Hepatocyte (in vitro differentiated cells): ENCODE data around the gene FRMD3. TPM values are rescaled to one million over a fixed set of nuclear protein-coding genes. Genes with fewer than 3 reads are reported as not detected.
A peak's percentile ranks its signal among the peaks of the same experiment; 100 is the strongest.

Experiments used
- DNase-seq: peaks from one replicate; pipeline ENCODE4 v3.0.0-alpha.2; 2016; ENCODE audit warnings: low spot score
- H2AFZ ChIP-seq: fragments of 200-600 bp; sonication (generic); 2 replicates; pipeline ENCODE4 v1.6.0; 2016; ENCODE audit warnings: antibody characterized with exemption, mild to moderate bottlenecking
- H3K27ac ChIP-seq: fragments of 200-600 bp; sonication (generic); 2 replicates; pipeline ENCODE4 v1.5.1; 2016; ENCODE audit warnings: mild to moderate bottlenecking
- H3K27me3 ChIP-seq: fragments of 200-600 bp; sonication (generic); 2 replicates; pipeline ENCODE4 v1.6.1; 2016
- H3K36me3 ChIP-seq: fragments of 200-600 bp; sonication (generic); replicated peaks from 2 replicates; pipeline ENCODE4 v1.5.1; 2016; ENCODE audit warnings: low read depth; ENCODE audit not compliant: insufficient read depth
- H3K4me1 ChIP-seq: fragments of 200-600 bp; sonication (generic); 2 replicates; pipeline ENCODE4 v1.5.1; 2016; ENCODE audit warnings: mild to moderate bottlenecking, moderate library complexity; ENCODE audit not compliant: insufficient read depth
- H3K4me2 ChIP-seq: fragments of 200-600 bp; sonication (generic); 2 replicates; pipeline ENCODE4 v1.6.0; 2016
- H3K4me3 ChIP-seq: fragments of 200-600 bp; sonication (generic); 2 replicates; pipeline ENCODE4 v1.5.1; 2016; ENCODE audit warnings: mild to moderate bottlenecking
- H3K79me2 ChIP-seq: fragments of 200-600 bp; sonication (generic); 2 replicates; pipeline ENCODE4 v1.6.0; 2017; ENCODE audit warnings: mild to moderate bottlenecking
- H3K9me2 ChIP-seq: fragments of 200-600 bp; sonication (generic); replicated peaks from 2 replicates; pipeline ENCODE4 v1.6.0; 2017; ENCODE audit warnings: mild to moderate bottlenecking; ENCODE audit not compliant: insufficient read depth
- H3K9me3 ChIP-seq: fragments of 200-600 bp; sonication (generic); 2 replicates; pipeline ENCODE4 v1.5.1; 2016; ENCODE audit warnings: low read depth, mild to moderate bottlenecking
- H4K20me1 ChIP-seq: fragments of 200-600 bp; sonication (generic); 2 replicates; pipeline ENCODE4 v1.6.0; 2016; ENCODE audit warnings: mild to moderate bottlenecking; ENCODE audit not compliant: insufficient read depth, poor library complexity, severe bottlenecking
- EZH2 ChIP-seq: fragments of 200-600 bp; sonication (generic); IDR thresholded peaks from 2 replicates; pipeline ENCODE4 v1.6.1; 2016; ENCODE audit warnings: antibody characterized with exemption, mild to moderate bottlenecking, borderline replicate concordance
- EZH2phosphoT487 ChIP-seq: fragments of 200-600 bp; sonication (generic); IDR thresholded peaks from one replicate; pipeline ENCODE4 v1.6.1; 2018; ENCODE audit warnings: antibody characterized with exemption, mild to moderate bottlenecking, low read depth, moderate library complexity; ENCODE audit not compliant: unreplicated experiment, severe bottlenecking
- WGBS: methylation state at CpG from one replicate; pipeline ENCODE4 v1.1.6; 2016; ENCODE audit warnings: low lambda C conversion rate; ENCODE audit errors: missing lambda C conversion rate; 5-methylcytosine and 5-hydroxymethylcytosine counted together
- polyA plus RNA-seq: library from polyadenylated mRNA; unstranded; fragments of >200 nt; fragmentation: Nextera tagmentation; extraction: Ambion mirVana; gene quantifications from 2 replicates; pipeline ENCODE4 v1.2.1, GENCODE V29; 2016
- total RNA-seq: library from RNA; depleted of rRNA; stranded (reverse); fragments of >200 nt; gene quantifications from 2 replicates; pipeline ENCODE4 v1.2.3, GENCODE V29; 2014
- TF ChIP-seq, protein P1 (sequence below): fragments of 200-600 bp; sonication (generic); IDR thresholded peaks from 2 replicates; pipeline ENCODE4 v1.5.1; 2016; ENCODE audit warnings: antibody characterized with exemption, mild to moderate bottlenecking; ENCODE audit not compliant: poor library complexity

The FRMD3 gene
- total and polyA plus RNA-seq, 2 experiments from 2014 or later: 3.9 to 7.0 TPM

DNA sequence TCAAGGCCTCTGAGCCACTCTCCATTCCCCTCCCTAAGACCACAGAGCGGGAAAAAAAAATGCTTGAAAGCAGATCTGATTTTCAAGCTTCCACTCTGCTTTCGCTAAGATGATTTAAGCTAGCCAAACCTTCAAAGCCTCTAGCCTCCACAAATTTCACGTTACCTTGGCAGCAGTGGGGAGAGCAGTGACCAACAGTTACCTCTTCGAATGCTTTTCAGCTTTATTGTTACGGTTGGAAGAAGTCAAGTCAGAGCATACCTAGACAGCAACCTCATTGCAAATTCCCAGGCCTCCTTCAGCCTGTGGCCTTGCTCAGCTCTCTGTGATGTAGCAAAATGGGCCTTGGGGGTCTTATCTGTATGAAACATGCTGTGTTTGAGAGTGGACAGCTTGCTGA, 89.6 kb downstream of the FRMD3 start:
- Histone ChIP-seq H3K9me2 (no peaks in the 10 kb centered on the region), H3K4me1 (no peaks in the 10 kb centered on the region), H3K36me3 (no peaks in the 10 kb centered on the region), H2AFZ (no peak overlapping the region), H3K9me3 (no peaks in the 10 kb centered on the region), H3K27ac (peak overlapping the region; percentile 57), H3K4me3 (no peak overlapping the region), H3K79me2 (no peaks in the 10 kb centered on the region), H3K27me3 (no peaks in the 10 kb centered on the region), H3K4me2 (no peak overlapping the region), H4K20me1 (no peaks in the 10 kb centered on the region)
- WGBS: 93% methylated on average over 5 of the region's 5 CpGs
- TF ChIP-seq EZH2: no peak
- TF ChIP-seq, protein P1, sequence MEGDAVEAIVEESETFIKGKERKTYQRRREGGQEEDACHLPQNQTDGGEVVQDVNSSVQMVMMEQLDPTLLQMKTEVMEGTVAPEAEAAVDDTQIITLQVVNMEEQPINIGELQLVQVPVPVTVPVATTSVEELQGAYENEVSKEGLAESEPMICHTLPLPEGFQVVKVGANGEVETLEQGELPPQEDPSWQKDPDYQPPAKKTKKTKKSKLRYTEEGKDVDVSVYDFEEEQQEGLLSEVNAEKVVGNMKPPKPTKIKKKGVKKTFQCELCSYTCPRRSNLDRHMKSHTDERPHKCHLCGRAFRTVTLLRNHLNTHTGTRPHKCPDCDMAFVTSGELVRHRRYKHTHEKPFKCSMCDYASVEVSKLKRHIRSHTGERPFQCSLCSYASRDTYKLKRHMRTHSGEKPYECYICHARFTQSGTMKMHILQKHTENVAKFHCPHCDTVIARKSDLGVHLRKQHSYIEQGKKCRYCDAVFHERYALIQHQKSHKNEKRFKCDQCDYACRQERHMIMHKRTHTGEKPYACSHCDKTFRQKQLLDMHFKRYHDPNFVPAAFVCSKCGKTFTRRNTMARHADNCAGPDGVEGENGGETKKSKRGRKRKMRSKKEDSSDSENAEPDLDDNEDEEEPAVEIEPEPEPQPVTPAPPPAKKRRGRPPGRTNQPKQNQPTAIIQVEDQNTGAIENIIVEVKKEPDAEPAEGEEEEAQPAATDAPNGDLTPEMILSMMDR: no peak
- no peak for TF ChIP-seq EZH2phosphoT487
- no peak for DNase-seq

DNA sequence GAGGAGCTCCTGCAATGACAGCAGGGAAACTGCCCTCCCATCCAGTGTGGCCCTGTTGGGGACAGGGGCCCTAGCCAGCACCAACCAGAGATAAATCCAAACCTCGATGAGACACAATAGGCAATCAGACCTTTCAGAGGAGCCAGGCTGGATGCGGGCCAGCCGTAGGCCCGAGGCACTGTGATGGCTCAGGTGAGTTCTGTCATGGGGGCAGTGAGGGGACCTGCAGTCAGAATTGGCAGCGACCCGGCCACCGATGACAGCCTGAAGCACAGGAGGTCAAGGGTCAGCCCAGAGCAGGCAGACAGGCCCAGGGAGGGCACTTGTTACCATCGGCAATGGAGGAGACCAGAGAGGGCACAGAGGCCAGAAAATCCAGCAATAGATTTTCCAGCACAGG, 90.8 kb downstream of the FRMD3 start:
- Histone ChIP-seq H3K36me3 (no peaks in the 10 kb centered on the region), H3K79me2 (no peaks in the 10 kb centered on the region), H3K9me3 (no peaks in the 10 kb centered on the region), H3K27ac (no peak overlapping the region), H3K9me2 (no peaks in the 10 kb centered on the region), H3K4me3 (no peak overlapping the region), H3K4me1 (no peaks in the 10 kb centered on the region), H2AFZ (no peak overlapping the region), H3K27me3 (no peaks in the 10 kb centered on the region), H4K20me1 (no peaks in the 10 kb centered on the region), H3K4me2 (no peak overlapping the region)
- DNase-seq: no peak
- TF ChIP-seq EZH2phosphoT487 (no peak), EZH2 (no peak)
- TF ChIP-seq, protein P1: no peak
- 93% methylated on average over 8 of the region's 8 CpGs for WGBS

DNA sequence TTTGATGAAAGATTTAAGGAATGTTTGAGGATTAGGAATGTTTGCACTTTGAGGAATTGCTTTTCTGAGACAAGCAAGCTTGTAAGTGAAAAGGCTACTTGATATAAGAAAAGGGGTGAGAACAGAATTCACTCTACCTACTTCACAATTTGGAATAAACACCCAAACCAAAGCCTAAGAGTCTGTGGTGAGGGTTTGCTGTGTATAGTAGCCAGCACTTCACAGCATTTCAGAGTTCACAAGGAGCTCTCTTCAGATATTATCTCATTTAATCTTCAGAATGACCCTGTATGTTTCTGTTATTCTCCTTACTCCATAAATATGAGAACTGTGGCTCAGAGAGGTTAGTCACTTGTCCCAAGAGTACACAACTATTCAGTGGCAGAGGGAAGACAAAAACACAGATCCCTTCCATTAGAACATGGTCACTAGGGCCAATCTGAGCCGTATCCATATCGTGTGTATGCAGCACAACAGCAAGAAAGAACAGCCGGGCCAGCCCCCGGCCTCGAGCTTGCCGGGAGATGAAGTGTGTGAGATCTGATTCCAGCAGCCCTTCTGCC, 92.4 kb downstream of the FRMD3 start:
- H4K20me1 ChIP-seq: no peaks in the 10 kb centered on the region
- no peak overlapping the region for H3K4me2 ChIP-seq
- no peaks in the 10 kb centered on the region for H3K36me3 ChIP-seq
- H3K4me3 ChIP-seq: no peak overlapping the region
- H3K4me1 ChIP-seq: no peaks in the 10 kb centered on the region
- H3K27ac ChIP-seq: no peak overlapping the region
- no peaks in the 10 kb centered on the region for H3K27me3 ChIP-seq
- TF ChIP-seq EZH2 (no peak), EZH2phosphoT487 (no peak)
- TF ChIP-seq, protein P1: no peak
- no peak overlapping the region for H2AFZ ChIP-seq
- H3K9me3 ChIP-seq: no peaks in the 10 kb centered on the region
- WGBS: 94% methylated on average over 6 of the region's 6 CpGs
- H3K79me2 ChIP-seq: no peaks in the 10 kb centered on the region
- DNase-seq: no peak
- no peaks in the 10 kb centered on the region for H3K9me2 ChIP-seq

DNA sequence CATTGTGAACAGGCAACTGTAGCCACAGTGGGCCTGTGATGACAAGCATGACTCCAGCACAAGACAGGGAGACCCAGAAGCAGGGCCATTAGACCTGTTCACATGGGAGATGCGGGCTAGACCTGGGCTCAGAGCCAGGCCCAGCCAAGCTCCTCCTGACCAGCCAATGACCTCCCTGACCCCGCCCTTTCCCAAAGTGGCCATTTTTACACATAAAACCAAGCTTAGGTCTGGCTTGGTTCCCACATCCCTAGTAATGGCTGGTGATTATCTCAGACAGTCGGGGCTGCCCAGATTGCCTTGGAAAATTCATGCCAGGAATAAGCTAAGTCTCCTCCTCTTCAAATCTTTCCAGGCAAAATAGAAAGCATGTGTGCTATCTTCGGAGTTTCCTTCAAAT, 94.1 kb downstream of the FRMD3 start:
- Histone ChIP-seq H2AFZ (no peak overlapping the region), H3K79me2 (no peaks in the 10 kb centered on the region), H3K9me3 (no peaks in the 10 kb centered on the region), H3K4me3 (no peak overlapping the region), H4K20me1 (no peaks in the 10 kb centered on the region), H3K36me3 (no peaks in the 10 kb centered on the region), H3K9me2 (no peaks in the 10 kb centered on the region), H3K27ac (no peak overlapping the region), H3K4me1 (no peaks in the 10 kb centered on the region), H3K4me2 (no peak overlapping the region), H3K27me3 (no peaks in the 10 kb centered on the region)
- DNase-seq: no peak
- 79% methylated on average over 4 of the region's 4 CpGs for WGBS
- no peak for TF ChIP-seq EZH2
- TF ChIP-seq, protein P1: no peak
- no peak for TF ChIP-seq EZH2phosphoT487
